ENCODE measurements around the gene SRRM4.

- TF ChIP-seq SP1 (IDR thresholded peaks at IDR 0.05; ENCODE audit: low read depth) (no peak), ZNF274 (IDR thresholded peaks at IDR 0.05; ENCODE audit: low read depth, low read length) (no peak), CTCF (IDR thresholded peaks at IDR 0.05 in 2 of 3, conservative IDR thresholded peaks at IDR 0.05 in 1 of 3; ENCODE audit: borderline replicate concordance in 1 of 3, insufficient read depth in 1 of 3, low read depth in 2 of 3, low read length in 2 of 3) (no peak), POLR2AphosphoS5 (IDR thresholded peaks at IDR 0.05; ENCODE audit: low read depth, low read length) (no peak), EGR1 (IDR thresholded peaks at IDR 0.05; ENCODE audit: low read depth) (no peak), RAD21 (IDR thresholded peaks at IDR 0.05; ENCODE audit: low read depth) (no peak), ZBTB33 (IDR thresholded peaks at IDR 0.05; ENCODE audit: extremely low read depth, insufficient replicate concordance, low read length) (no peak), MAX (IDR thresholded peaks at IDR 0.05) (no peak), POLR2A (IDR thresholded peaks at IDR 0.05; ENCODE audit: borderline replicate concordance, extremely low read depth, insufficient read depth, insufficient read length) (no peak), JUND (IDR thresholded peaks at IDR 0.05) (no peak)
Observed at GRCh38 chr12:119159844-119160243, 178.5 kb downstream of the SRRM4 start.

All from HCT116 (cell line).